GM12873 (cell line): ENCODE results near the gene UBA6.

Experiments
- TF ChIP-seq, protein P1 (sequence below): IDR thresholded peaks from 2 replicates; pipeline ENCODE4 v1.5.1; 2012; ENCODE audit warnings: low read depth, mild to moderate bottlenecking, moderate library complexity, low read length, control low read depth; ENCODE audit not compliant: insufficient read depth; ENCODE audit errors: missing control alignments

UBA6 gene

DNA sequence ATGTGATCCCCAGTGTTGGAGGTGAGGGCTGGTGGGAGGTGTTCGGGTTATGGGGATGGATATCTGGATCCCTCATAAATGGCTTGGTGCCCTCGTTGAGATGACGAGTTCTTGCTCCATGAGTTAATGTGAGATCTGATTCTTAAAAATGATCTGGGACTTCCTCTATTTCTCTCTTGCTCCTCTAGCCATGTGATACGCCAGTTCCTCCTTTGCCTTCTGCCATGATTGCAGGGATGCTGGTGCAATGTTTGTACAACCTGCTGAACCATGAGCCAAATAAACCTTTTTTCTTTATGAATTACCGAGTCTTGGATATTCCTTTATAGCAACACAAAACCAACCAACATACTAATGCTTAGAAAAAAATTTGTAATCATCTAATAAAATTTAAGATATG, 85.8 kb downstream of the UBA6 start:
- TF ChIP-seq, protein P1, sequence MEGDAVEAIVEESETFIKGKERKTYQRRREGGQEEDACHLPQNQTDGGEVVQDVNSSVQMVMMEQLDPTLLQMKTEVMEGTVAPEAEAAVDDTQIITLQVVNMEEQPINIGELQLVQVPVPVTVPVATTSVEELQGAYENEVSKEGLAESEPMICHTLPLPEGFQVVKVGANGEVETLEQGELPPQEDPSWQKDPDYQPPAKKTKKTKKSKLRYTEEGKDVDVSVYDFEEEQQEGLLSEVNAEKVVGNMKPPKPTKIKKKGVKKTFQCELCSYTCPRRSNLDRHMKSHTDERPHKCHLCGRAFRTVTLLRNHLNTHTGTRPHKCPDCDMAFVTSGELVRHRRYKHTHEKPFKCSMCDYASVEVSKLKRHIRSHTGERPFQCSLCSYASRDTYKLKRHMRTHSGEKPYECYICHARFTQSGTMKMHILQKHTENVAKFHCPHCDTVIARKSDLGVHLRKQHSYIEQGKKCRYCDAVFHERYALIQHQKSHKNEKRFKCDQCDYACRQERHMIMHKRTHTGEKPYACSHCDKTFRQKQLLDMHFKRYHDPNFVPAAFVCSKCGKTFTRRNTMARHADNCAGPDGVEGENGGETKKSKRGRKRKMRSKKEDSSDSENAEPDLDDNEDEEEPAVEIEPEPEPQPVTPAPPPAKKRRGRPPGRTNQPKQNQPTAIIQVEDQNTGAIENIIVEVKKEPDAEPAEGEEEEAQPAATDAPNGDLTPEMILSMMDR: no peak

DNA sequence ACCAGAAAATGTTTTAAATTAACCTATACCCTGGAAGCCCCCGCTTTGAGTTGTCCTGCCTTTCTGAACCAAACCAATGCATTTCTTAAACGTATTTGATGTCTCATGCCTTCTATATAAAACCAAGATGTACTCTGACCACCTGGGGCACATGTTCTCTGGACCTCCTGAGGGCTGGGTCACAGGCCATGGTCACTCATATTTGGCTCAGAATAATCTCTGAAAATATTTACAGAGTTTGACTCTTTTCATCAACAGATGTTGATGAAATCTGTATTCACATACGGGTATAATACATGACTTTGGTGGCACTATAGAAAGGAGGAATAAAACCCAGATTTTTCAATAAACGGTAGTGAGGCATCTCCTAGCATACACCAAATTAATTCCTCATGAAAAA, 86.8 kb downstream of the UBA6 start:
- TF ChIP-seq, protein P1: no peak

DNA sequence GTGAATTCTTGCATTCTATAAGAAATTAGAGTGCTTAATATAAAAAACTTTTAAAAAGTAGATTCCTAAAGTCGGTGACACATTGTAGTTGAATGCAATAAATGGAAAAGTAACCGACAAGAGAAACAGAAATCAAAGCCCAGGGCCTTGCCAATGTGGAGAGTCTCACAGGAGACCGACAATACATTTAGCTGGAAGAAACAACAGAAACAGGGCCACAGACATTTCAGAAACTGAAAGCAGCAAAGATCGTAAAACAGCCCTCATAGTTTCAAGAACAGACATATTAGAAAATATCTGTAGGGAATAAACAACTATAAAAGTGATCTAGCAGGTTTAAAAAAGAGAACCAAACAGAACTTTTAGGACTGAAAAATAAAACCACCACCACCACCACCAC, 92.9 kb downstream of the UBA6 start:
- TF ChIP-seq, protein P1: no peak

DNA sequence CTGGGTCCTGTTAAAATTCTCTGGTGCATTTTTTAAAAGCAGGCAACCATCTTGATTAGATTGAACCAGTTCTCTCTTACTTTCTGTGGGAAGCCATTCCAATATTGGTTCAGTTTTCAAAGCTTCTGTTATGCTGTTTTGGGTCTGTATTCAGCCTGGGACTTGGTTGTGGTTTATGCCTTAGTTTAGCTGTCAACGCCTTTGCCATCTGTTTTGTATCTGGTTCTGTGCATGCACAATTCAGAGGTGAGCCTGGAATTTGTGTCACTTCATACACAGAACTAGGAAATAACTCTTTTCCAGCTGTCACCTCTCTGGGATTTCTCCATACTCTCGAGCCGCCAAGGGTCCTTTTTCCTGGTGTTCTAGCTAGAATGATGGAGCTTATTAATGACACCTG, 96.2 kb downstream of the UBA6 start:
- TF ChIP-seq, protein P1: no peak

DNA sequence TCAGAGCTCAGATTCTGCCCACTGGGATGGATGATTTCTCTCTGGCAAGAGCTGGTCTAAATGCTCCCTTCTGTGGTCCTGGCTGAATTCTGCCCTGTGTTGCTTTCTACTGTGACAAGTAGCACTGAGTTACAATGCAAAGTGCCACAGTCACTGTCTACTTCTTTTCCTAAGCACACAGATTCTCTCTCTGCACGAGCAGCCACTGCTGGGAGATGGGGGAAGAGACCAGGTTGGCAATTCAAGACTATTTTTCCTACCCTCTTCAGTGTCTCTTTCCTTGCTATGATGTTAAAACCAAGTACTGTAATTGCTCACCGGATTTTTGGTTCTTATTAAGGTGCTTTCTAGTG, 97.0 kb downstream of the UBA6 start:
- TF ChIP-seq, protein P1: no peak

DNA sequence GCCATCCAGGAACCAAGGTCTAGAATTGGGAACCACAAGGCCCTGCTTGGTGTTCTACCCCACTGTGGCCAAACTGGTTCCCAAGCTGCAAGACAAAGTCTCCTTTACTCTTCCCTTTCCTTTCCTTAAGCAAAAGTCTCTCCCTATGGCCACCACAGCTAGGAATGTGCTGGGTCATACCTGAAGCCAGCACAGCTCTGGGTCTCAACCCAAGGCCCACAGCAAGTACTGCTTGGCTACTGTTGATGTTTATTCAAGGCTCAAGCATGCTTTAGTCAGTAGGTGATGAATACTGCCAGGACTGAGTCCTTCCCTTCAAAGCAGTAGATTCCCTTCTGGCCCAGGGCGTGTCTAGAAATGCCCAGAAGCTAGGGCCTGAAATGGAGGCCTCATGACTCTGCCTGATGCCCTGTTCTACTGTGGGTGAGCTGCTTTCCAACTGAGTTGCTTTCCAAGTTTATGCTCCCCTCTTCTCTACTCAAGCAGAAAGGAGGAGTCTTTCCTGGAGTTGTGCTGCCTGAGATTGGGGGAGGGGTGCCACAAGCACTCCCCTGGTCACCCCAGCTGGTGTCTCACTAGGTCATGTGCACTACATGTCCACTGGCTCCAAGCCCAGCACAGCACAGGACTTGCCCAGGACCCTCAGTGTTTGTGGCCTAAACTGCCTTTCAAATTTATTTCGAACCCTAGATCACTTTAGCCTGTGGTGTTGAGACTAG, 97.5 kb downstream of the UBA6 start:
- TF ChIP-seq, protein P1: no peak

DNA sequence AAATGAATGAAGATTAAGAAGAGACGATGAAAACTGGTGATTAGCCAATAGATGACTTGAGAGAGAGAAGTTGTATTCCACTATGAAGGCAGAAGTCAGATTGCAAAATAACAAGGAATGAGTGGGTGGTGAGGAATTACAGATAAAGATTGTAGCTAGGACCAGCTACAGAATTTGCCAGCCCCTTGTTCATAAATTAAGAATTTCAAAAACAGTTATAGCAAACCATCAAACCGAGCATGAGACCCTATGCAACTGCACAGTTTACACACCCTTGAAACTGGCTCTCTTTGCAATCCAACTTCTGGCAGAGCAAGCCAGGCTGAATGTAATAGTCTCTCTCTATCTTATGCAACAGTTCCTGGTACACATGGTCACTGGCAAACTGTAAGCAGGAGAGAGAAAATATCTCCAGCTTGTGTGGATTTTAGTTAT, 107.2 kb downstream of the UBA6 start:
- TF ChIP-seq, protein P1: no peak
